CD4-positive, alpha-beta T cell treated with Interleukin-21 for 1 hour (primary cell): ENCODE results near the gene ZMYND8.

Experiments
- DNase-seq: peaks from one replicate; pipeline ENCODE4 v3.0.0-alpha.2; 2020

Gene ZMYND8

DNA sequence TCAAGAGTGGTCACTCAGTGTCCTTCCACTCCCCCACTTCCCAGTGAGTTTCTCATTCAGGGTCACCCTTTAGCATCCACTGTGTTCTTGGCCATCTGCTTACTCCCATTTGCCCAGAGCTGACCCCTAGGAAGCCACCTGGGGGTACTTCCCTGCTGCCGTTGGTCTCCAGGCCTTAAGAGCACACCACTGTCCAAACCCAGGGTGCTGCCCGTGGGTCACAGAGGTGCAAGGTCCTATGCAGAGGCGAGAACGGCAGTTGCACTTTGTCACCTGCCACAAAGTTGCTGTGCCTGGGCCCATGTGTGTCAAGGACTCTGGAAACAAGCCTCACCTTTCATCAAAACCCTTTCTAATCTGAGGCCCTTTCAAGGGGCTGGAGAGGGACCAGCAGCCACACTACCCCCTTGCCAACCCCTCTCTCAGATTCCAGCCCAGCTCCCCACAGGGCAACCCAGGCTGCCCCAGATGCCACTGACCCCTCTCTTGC, 191.1 kb downstream of the ZMYND8 start:
- no peak for DNase-seq

DNA sequence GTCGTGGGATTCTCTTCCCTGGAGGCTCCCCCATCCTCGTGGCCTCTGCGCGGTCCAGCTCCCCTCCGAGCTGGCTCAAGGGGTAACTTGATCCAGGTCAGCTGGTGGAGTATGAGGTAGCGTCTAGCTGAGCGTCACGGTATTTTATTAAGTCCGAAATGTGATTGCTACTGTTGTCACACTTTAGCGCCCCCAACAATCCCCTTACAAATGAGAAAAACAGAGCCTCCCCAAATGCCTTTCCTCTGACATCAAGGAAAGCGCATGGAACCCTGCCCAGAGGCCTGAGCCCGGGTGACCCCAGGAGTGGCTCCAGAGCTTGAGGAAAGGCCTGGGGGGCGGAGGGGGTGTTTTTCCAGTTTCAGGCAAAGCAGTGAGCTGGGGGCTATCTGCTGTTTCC, 192.4 kb downstream of the ZMYND8 start:
- no peak for DNase-seq

DNA sequence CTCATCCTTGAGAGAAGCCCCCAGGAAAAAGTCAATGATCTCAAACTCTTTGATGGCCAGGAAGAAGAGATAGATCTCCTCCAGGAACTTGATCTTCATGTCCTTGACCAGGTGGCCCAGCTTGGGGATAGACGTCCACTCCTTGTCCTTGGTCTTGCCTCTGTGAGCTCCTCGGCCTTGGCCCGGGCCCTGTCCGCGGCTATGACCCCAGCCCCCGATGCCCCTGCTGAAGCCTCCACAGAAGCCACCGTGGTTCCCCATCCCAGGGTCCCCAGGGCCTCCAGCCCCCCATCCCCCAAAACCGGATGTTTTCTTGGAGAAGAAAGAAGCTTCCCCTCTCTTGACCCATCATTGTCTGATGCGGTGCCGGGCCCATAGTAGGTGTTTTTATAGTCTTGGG, 195.1 kb downstream of the ZMYND8 start:
- DNase-seq = no peak

GRCh38 chr20:47160992-47161391, 195.5 kb downstream of the ZMYND8 start:
- no peak for DNase-seq

- no peak for DNase-seq
Observed at GRCh38 chr20:47160240-47160639, 196.3 kb downstream of the ZMYND8 start.
